ENCODE measurements around the gene UIMC1.
"Not testable (repeated sequence)": the region's sequence is repeated elsewhere in the genome, so short reads cannot be mapped to it uniquely, and the experiment has no call there.

Gene UIMC1

DNA sequence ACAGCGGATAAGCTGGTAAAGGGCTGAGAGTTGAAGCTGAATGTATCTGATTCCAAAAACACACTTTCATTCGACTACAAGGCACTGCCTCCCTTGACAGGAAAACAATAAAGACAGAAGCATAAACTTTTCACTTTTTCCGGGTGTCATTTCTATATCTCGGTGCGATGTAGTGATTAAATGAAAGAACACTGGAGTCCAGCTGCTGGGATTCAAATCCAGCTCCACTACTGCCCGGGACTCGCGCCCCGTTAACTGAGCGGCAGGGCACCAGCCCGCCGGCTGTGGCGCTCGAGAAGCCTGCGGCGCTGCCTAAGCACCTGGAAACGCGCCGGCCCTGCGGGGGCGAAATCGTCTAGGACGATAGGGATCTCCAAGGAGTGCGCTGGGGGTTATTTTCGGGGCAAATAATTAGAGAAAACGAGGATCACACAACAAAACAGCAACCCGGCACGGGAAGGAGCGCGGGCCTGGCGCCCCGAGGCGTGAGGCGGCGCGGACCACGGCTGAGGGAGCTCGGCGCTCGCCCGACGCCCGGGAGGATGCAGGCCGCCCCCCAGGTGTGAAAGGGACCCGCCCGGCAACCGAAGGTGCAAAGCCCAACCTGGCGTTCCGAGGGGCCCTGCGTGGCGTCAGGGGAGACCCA, 837 bp downstream of the UIMC1 start:
- DNase-seq (ENCODE audit: low spot score): peak; percentile 55

DNA sequence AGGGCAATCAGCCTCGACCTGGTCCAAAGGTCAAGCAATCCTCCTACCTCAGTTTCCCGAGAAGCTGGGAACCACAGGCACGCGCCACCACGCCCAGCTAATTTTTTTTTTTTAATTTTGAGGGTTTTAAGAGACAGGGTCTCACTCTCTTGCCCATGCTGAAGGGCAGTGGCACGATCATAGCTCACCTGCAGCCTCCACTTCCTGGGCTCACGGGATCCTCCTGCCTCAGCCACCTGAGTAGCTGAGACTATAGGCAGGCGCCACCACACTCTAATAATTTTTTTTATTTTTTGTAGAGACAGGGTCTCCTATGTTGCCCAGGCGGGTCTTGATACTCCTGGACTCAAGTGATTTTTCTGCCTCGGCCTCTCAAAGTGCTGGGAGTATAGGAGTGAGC, 1.6 kb downstream of the UIMC1 start:
- DNase-seq (ENCODE audit: low spot score): no peak

DNA sequence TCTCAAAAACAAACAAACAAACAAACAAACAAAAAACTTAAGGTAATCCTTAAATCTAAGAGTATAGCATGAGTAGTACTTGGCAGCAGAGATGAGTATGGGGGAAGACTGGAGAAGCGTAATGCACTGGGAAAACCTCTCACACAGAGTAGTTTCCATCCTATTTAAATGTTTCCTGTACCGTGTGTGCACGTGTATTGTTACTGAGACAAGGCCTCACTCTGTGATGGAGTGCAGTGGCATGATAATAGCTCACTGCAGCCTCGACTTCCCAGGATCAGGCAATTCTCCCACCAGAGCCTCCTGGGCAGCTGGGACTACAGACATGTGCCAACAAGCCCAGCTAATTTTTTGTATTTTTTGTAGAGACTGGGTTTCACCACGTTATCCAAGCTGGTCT, 2.9 kb downstream of the UIMC1 start:
- no peak for DNase-seq (ENCODE audit: low spot score)

DNA sequence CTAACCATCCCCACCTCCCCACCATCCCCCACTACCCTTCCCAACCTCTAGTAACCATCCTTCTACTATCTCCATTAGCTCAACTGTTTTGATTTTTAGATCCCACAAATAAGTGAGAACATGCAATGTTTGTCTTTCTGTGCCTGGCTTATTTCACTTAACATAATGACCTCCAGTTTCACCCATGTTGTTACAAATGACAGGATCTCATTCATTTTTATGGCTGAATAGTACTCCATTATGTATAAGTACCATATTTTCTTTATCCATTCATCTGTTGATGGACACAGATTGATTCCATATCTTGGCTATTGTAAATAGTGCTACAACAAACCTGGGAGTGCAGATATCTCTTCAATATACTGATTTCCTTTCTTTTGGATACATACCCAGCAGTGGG, 7.1 kb downstream of the UIMC1 start:
- DNase-seq (ENCODE audit: low spot score): not testable (repeated sequence)

DNA sequence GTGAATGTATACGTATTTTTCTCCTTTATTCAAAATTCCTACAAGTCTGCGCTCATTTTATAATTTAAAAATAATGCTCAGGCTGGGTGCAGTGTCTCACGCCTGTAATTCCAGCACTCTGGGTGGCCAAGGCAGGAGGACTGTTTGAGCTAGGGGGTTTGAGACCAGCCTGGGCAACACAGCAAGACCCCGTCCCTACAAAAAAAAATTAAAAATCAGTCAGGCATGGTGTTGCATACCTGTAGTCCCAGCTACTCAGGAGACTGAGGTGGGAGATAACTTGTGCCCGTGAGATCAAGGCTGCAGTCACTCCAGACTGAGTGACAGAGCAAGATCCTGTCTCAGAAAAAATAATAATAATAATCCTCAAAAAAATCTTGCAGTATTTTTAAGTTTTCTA, 7.8 kb downstream of the UIMC1 start:
- no peak for DNase-seq (ENCODE audit: low spot score)

DNA sequence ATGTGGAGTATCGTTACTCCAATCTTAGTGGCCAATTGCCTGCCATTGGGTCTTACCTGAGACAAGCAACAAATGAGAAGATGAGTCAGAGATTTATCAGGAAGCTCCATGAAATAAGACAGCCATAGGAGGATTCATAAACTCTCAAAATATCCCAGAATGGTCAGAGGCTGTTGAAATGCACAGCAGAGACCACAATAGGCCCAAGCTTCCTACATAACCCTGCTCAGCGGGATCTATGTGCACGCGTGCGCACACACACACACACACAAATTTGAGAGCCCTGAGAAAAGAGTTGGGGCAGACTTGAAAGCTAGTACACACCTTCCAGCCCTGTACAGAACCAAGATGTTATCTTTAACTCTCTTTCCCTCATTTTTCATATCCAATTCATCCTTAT, 9.8 kb downstream of the UIMC1 start:
- DNase-seq (ENCODE audit: low spot score): no peak

DNA sequence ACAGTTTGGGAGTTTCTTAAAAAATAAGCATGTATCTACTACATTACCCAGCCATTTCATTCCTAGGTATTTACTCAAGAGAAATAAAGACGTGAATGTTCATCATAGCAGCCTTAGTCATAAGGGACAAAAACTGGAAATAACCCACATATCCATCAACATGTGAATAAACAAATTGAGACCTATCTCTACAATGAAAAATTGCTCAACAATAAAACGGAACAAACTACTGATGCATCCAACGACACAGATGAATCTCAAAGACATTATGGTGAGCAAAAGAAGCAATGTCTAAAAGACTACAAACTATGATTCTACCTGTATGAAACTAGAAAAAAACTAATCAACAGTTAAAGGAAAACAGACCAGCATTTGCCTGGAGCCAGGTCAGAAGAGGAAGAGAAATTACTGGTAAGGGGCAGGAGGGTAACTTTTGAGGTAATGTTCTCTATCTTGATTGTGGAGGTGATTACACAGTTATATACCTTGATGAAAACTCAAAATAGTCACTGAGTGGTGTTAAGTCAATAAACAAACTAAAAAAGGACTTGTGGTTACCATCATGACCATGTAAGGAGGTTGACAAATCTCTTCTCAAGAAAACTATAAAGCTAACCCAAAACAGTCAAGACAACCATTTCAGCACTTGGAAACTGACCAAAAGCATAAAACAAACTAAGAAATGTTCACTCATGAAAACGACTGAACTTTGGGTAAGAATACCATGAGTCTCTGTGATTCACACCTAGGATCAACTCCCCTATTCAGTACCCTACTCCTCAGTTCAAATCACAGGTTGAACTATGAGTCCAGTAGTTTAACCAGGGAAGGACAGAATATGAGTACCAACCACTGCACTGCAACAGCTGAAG, 10.4 kb downstream of the UIMC1 start:
- DNase-seq (ENCODE audit: low spot score): peak; percentile 19

DNA sequence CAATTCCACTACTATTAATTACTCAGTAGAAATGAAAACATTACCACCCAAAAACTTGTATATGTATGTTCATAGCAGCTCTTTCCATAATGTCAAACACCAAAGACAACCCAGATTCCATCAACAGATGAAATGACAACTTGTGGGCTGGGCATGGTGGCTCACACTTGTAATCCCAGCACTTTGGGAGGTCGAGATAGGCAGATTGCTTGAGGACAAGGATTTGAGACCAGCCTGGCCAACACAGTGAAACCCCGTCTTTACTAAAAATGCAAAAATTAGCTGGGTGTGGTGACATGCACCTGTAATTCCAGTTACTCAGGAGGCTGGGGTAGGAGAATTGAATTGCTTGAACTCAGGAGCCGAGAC, 11.5 kb downstream of the UIMC1 start:
- no peak for DNase-seq (ENCODE audit: low spot score)

DNA sequence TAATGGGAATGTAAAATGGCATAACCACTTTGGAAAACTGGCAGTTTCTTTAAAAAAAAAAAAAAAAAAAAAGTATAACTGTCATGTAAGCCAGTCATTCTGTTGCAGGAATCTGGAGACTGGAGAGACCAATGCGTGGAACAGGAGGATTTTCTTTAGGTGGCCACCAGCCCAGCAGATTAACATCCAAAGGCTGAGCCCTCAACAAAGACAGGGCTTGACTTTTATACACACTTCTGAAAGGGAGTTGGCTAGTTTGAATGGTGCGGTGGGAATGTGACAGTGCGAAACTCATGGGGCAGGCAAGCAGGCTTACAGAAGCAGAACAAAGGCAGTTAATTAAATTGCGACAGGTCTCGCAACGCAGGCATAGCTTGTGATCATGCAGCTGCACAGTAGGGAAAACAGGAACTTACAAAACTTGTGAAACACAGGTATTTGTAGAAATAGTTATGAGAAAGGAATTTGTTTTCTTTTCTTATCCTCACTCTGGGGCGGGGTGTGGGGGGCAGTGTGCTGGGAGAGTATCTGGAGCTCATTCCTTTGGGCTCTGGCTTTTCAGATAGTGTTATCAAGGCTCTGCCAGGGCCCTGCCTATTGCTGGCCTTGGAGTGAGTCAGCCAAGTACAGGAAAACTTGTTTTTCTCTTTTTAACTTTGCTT, 12.0 kb downstream of the UIMC1 start:
- DNase-seq (ENCODE audit: low spot score): no peak

DNA sequence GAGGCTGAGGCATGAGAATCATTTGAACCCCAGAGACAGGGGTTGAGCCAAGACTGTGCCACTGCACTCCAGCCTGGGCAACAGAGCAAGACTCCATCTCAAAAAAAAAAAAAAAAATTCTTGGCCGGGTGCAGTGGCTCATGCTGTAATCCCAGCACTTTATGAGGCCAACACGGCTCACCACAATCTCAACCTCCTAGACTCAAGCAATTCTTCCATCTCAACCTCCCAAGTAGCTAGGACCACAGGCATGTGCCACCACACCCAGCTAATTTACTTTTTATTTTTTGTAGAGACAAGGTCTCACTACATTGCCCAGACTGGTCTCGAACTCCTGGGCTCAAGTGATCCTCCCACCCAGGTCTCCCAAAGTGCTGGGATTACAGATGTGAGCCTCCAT, 13.5 kb downstream of the UIMC1 start:
- not testable (repeated sequence) for DNase-seq (ENCODE audit: low spot score)

DNA sequence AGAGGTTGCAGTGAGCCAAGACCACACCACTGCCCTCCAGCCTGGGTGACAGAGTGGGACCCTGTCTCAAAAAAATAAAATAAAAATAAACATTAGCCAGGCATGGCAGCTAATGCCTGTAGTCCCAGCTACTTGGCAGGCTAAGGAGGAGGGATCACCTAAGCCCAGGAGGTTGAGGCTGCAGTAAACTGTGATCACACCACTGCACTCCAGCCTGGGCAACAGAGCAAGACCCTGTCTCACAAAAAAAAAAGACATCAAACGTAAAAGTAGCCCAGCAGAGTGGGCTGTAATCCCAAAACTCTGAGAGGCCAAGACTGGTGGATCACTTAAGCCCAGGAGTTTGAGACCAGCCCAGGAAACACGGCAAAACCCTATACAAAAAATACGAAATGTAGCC, 19.0 kb downstream of the UIMC1 start:
- no peak for DNase-seq (ENCODE audit: low spot score)

DNA sequence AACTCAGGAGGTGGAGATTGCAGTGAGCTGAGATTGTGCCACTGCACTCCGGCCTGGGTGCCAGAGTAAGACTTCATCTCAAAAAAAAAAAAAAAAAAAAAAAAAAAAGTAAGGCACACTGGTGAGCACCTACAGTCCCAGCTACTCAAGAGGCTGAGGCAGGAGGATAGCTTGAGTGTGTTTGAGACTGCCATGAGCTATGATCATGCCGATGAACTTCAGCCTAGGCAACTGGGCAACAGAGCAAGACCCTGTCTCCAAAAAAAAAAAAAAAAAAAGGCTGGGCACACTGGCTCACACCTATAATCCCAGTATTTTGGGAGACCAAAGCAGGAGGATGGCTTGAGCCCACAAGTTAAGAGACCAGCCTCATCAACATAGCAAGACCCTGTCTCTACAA, 20.3 kb downstream of the UIMC1 start:
- DNase-seq (ENCODE audit: low spot score): no peak

DNA sequence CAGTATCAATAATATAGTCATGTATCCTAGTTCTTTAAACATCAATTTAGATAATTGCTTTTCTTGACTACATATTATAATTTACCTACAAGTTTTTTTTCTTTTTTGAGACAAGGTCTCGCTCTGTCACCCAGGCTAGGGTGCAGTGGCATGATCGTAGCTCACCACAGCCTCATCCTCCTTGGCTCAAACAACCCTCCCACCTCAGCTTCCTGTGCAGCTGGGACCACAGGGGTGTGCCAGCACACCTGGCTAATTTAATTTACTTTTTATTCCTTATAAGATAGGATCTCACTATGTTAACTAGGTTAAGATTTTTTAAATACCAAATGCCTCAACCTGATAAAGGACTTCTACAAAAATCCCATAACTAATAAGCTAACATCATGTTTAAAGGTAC, 21.1 kb downstream of the UIMC1 start:
- no peak for DNase-seq (ENCODE audit: low spot score)

DNA sequence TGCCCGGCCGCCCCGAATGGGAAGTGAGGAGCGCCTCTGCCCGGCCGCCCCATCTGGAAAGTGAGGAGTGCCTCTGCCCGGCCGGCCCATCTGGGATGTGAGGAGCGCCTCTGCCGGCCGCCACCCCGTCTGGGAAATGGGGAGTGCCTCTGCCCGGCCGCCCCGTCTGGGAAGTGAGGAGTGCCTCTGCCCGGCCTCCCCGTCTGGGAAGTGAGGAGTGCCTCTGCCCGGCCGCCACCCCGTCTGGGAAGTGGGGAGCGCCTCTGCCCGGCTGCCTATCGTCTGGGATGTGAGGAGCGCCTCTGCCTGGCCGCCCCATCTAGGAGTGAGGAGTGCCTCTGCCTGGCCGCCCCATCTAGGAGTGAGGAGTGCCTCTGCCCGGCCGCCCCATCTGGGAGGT, 22.4 kb downstream of the UIMC1 start:
- not testable (repeated sequence) for DNase-seq (ENCODE audit: low spot score)

DNA sequence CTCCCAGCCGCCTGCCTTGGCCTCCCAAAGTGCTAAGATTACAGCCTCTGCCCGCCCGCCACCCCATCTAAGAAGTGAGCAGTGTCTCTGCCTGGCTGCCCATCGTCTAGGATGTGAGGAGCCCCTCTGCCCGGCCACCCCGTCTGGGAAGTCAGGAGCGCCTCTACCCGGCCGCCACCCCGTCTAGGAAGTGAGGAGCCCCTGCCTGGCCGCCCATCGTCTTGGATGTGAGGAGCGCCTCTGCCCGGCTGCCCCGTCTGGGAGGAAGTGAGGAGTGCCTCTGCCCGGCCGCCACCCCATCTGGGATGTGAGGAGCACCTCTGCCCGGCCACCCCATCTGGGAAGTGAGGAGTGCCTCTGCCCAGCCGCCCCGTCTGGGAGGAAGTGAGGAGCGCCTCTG, 23.0 kb downstream of the UIMC1 start:
- DNase-seq (ENCODE audit: low spot score): not testable (repeated sequence)

DNA sequence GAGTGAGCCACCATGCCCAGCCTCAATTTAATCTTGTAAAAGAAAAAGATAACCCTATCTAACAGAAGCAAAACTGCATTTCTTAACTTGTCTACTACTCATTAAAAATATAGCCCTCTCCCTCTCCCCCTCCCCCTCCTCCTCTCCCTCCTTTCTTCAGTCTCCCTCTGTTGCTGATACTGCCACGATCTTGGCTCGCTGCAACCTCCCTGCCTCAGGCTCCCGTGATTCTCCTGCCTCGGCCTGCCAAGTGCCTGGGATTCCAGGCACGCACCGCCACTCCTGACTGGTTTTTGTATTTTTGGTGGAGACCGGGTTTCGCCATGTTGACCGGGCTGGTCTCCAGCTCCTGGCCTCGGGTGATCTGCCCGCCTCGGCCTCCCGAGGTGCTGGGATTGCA, 23.5 kb downstream of the UIMC1 start:
- DNase-seq (ENCODE audit: low spot score): not testable (repeated sequence)

DNA sequence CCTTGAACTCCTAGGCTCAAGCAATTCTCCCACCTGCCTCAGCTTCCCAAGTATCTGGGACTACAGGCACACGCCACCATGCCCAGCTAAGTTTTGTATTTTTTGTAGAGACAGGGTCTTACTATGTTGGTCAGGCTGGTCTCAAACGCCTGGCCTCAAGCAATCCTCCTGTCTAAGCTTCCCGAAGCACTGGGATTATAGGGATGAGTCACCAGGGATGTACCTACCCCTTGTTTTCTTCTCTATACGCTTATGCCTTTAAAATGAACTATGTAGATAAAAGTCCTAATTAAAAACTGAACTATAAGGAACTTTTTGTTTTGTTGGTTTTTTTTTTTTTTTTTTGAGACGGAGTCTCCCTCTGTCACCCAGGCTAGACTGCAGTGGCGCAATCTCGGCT, 25.8 kb downstream of the UIMC1 start:
- no peak for DNase-seq (ENCODE audit: low spot score)

DNA sequence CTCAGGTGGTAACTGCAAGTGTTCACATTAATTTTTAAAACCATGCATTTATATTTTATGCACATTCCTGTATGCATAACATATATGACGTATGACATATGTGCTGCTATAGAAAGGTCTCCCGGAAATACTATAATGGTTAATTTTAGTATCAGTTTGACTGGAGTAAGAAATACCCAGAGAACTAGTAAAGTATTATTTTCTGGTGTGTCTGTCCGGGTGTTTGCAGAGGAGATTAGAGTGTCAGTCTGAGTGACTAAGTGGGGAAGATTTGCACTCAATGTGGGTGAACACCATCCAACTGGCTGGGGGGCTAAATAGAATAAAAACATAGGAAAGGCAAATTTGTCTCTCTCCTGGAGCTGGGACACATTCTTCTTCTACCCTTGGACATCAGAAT, 26.9 kb downstream of the UIMC1 start:
- no peak for DNase-seq (ENCODE audit: low spot score)

DNA sequence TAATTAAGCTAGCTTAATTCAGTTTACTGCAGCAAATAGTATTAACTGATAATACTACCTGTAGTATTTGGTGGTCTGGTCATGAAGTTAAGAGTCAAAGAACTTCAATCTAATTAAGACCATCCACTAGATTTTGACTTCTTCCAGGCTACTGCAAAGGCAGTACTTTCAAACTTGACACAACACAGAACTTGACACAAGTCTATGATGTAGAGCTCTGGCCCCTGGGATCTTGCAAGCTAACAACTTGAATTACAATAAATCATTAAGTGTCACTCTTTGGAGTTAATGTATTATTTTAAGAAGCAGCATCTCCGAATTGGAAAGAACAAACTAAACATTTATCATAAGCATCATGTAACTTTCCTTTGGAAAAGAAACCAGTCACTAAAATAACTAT, 40.9 kb downstream of the UIMC1 start:
- DNase-seq (ENCODE audit: low spot score): no peak

DNA sequence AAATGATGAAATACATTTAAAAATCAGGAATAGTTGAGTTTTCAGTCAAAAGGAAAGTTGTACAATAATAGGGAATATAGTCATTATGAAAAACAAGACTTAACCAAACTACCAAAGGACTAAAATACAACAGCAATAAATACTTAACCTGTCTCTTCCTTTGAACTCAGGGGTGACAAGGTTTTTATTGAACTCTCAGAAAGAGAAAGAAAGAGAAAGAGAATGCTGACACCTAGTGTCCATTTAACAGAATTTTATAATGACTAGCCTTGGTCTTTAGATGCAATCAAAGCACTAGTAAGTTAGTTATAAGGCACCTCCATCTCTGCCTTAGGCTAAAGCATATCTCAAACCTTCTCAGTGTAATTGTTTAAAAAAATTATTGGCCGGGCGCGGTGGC, 47.5 kb downstream of the UIMC1 start:
- no peak for DNase-seq (ENCODE audit: low spot score)

DNA sequence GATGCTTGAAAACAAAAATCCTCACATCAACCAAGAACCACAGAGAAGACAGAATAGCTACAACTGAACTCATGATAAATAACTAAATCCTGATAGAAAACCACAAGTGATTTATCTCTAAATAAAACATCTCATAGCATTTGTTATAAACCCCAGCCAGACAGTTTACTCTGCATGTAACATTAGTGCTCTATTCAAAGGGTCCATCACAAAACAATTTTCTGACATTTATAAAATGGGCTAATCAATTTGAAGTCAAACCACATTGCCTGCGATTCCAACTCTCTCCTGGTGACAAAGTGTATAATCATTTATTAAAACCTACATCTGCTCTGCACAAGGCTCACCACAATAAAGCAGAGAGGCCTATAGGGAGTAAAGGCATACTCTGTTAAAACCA, 49.8 kb downstream of the UIMC1 start:
- no peak for DNase-seq (ENCODE audit: low spot score)

DNA sequence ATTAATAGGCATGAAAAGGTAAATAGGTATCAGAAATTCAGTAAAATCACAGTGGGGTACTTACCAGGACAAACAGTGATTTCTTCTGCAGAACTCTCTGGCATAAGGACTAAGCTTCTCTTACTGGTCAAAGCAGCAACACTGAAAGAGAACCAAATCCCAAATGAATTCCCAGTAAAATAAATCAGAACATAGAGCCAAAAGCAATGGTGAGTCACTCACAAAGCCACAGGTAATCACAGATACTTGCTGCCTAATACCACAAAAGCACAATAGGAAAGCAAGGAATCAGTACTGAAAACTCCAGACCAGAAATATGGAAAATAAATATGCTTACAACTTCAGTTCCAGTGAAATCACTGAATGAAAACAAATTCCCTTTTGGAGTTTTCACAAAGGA, 50.7 kb downstream of the UIMC1 start:
- no peak for DNase-seq (ENCODE audit: low spot score)

DNA sequence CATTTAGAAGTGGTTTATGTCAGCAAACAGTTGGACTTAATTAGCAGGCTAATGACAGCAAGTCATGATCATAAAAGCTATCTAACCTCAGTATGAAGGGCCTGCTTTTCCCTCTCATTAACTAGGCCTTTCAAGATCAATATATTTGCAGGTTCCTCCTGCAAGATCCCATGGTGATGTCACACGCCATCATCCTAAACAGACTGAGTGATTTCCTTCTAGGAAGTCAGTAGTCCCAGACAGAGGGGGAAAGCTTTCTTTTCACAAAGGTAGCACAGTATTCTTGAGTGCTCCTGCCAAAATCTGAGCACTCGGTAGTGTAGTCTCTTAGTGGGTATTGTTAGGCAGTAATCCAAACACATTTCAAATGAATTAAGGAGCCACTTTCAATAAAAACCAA, 52.5 kb downstream of the UIMC1 start:
- no peak for DNase-seq (ENCODE audit: low spot score)
